Astrocyte of the cerebellum (primary cell): Measurements from ENCODE around the gene MCCC1.

Experiments
- DNase-seq: peaks from one replicate; pipeline ENCODE4 v3.0.0-alpha.2; 2011; ENCODE audit warnings: low read depth
- H3K4me3 ChIP-seq: 2 replicates; pipeline ENCODE4 v1.5.1; 2011; ENCODE audit warnings: mild to moderate bottlenecking, low read depth, low read length, moderate library complexity
- CTCF ChIP-seq: IDR thresholded peaks from 2 replicates; pipeline ENCODE4 v1.5.1; 2012; ENCODE audit warnings: low read length, low read depth, moderate library complexity, mild to moderate bottlenecking; ENCODE audit errors: missing control alignments
- in situ Hi-C: cut with HindIII; loops from 2 replicates; pipeline ENCODE4 v1.10.0; 2017; ENCODE audit warnings: low sequenced_read_pairs

Gene MCCC1

DNA sequence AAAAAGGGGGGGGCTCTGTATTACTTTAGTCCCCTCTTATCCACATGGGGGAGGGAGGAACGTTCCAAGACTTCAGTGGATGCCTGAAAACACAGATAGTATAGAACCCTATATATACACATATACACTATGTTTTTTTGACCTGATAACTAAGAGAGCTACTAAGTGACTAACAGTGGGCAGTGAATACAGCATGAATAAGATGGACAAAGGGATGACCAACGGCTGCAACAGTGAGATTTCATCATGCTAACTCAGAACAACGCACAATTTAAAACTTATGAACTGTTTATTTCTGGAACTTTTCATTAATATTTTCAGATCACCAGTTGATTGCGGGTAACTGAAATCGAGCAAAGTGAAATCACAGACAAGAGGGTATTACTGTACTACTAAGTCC, 126.2 kb downstream of the MCCC1 start:
- no peak for DNase-seq
- no peak for TF ChIP-seq CTCF
- in situ Hi-C loops: no loop called here
- H3K4me3 ChIP-seq: no peak overlapping the region

- in situ Hi-C loops: no loop called here
- no peak overlapping the region for H3K4me3 ChIP-seq
- TF ChIP-seq CTCF: no peak
- DNase-seq: no peak
These were observed 126.9 kb downstream of the MCCC1 start for GRCh38 chr3:182972387-182972786.

DNA sequence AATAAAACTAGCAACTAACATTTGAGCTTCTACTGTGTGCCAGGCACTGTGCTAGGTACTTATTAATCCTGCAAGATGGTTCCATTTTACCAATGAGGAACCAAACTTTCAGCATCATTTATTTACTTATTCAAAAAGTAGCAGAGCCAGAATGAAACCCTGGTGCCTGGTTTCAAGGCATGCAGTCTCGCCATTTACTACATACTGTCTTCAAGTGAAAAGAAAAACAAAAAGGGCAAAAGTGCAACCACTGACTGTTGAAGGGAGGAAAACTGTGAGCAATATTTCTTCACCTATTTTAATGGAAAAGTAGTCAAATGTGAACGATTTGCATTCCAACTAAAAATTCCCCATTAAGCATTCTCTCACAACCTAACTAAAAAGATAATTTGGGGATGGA, 127.7 kb downstream of the MCCC1 start:
- DNase-seq: peak; percentile 19
- H3K4me3 ChIP-seq: no peak overlapping the region
- no peak for TF ChIP-seq CTCF
- in situ Hi-C loops: no loop called here

- H3K4me3 ChIP-seq: no peak overlapping the region
- in situ Hi-C loops: no loop called here
- DNase-seq: no peak
- no peak for TF ChIP-seq CTCF
These were observed 128.4 kb downstream of the MCCC1 start for GRCh38 chr3:182970811-182971418.

GRCh38 chr3:182969853-182970252, 129.4 kb downstream of the MCCC1 start:
- no peak for TF ChIP-seq CTCF
- in situ Hi-C loops: no loop called here
- H3K4me3 ChIP-seq: no peak overlapping the region
- no peak for DNase-seq

- TF ChIP-seq CTCF: no peak
- DNase-seq: peak; percentile 29
- in situ Hi-C loops: no loop called here
These were observed 130.0 kb downstream of the MCCC1 start for GRCh38 chr3:182969277-182969676.

More at GRCh38 chr3:182969277-182969676, 130.0 kb downstream of the MCCC1 start:
- no peak overlapping the region for H3K4me3 ChIP-seq
